H9 (cell line): Measurements from ENCODE around the gene CCDC116. TPM values are rescaled to one million over a fixed set of nuclear protein-coding genes. Genes with fewer than 3 reads are reported as not detected.
"Not testable (repeated sequence)": the region's sequence is repeated elsewhere in the genome, so short reads cannot be mapped to it uniquely, and the experiment has no call there.

Experiments
- DNase-seq: peaks from one replicate; pipeline ENCODE4 v3.0.0-alpha.2; 2017
- H2AFZ ChIP-seq: one replicate; pipeline ENCODE4 v1.6.1; 2013; ENCODE audit warnings: mild to moderate bottlenecking, low read length, control low read depth, moderate library complexity
- H2AK5ac ChIP-seq: 2 replicates; pipeline ENCODE4 v1.6.1; 2013; ENCODE audit warnings: low read length, control low read depth, mixed read lengths; ENCODE audit not compliant: insufficient read length
- H2BK120ac ChIP-seq: one replicate; pipeline ENCODE4 v1.6.1; 2013; ENCODE audit warnings: low read depth, mild to moderate bottlenecking, low read length, control low read depth, inconsistent platforms; ENCODE audit not compliant: poor library complexity, severe bottlenecking
- H2BK12ac ChIP-seq: 2 replicates; pipeline ENCODE4 v1.6.1; 2013; ENCODE audit warnings: low read length, control low read depth, mixed read lengths, low read depth; ENCODE audit not compliant: insufficient read length
- H2BK15ac ChIP-seq: 2 replicates; pipeline ENCODE4 v1.6.1; 2013; ENCODE audit warnings: low read depth, low read length, control low read depth
- H2BK20ac ChIP-seq: one replicate; pipeline ENCODE4 v1.6.1; 2013; ENCODE audit warnings: low read depth, mild to moderate bottlenecking, low read length, control low read depth, inconsistent platforms; ENCODE audit not compliant: poor library complexity, severe bottlenecking
- H2BK5ac ChIP-seq: 2 replicates; pipeline ENCODE4 v1.6.1; 2013; ENCODE audit warnings: low read length, control low read depth, mixed read lengths; ENCODE audit not compliant: insufficient read length
- H3K14ac ChIP-seq: 2 replicates; pipeline ENCODE4 v1.6.1; 2013; ENCODE audit warnings: low read length, control low read depth; ENCODE audit not compliant: insufficient read depth
- H3K18ac ChIP-seq: 2 replicates; pipeline ENCODE4 v1.6.1; 2013; ENCODE audit warnings: low read depth, mild to moderate bottlenecking, mixed read lengths, low read length, control low read depth; ENCODE audit not compliant: insufficient read length
- H3K23ac ChIP-seq: 2 replicates; pipeline ENCODE4 v1.6.1; 2013; ENCODE audit warnings: low read length, control low read depth, mixed read lengths, low read depth; ENCODE audit not compliant: insufficient read length
- H3K23me2 ChIP-seq: 2 replicates; pipeline ENCODE4 v1.6.1; 2013; ENCODE audit warnings: low read depth, mild to moderate bottlenecking, mixed read lengths, low read length, control low read depth; ENCODE audit not compliant: insufficient read length, poor library complexity, severe bottlenecking
- H3K27ac ChIP-seq: 2 replicates; pipeline ENCODE4 v1.5.1; 2013; ENCODE audit warnings: low read length, control low read depth, mixed read lengths, low read depth; ENCODE audit not compliant: insufficient read length
- H3K27me3 ChIP-seq: 2 replicates; pipeline ENCODE4 v1.6.1; 2013; ENCODE audit warnings: low read length, control low read depth, inconsistent platforms; ENCODE audit not compliant: insufficient read depth
- H3K4ac ChIP-seq: 2 replicates; pipeline ENCODE4 v1.6.1; 2013; ENCODE audit warnings: low read depth, mild to moderate bottlenecking, control low read depth, inconsistent platforms, low read length, moderate library complexity
- H3K4me1 ChIP-seq: 2 replicates; pipeline ENCODE4 v1.6.1; 2013; ENCODE audit warnings: low read length, control low read depth, inconsistent platforms; ENCODE audit not compliant: insufficient read depth
- H3K4me2 ChIP-seq: 2 replicates; pipeline ENCODE4 v1.6.1; 2013; ENCODE audit warnings: low read length, control low read depth, mixed read lengths; ENCODE audit not compliant: insufficient read length, insufficient read depth
- H3K56ac ChIP-seq: 2 replicates; pipeline ENCODE4 v1.6.1; 2013; ENCODE audit warnings: low read depth, mild to moderate bottlenecking, mixed read lengths, low read length, control low read depth; ENCODE audit not compliant: insufficient read length
- H3K79me1 ChIP-seq: 2 replicates; pipeline ENCODE4 v1.6.1; 2013; ENCODE audit warnings: low read depth, mild to moderate bottlenecking, moderate library complexity, low read length, control low read depth, inconsistent platforms; ENCODE audit not compliant: insufficient read depth, poor library complexity, severe bottlenecking
- H3K79me2 ChIP-seq: 2 replicates; pipeline ENCODE4 v1.6.1; 2013; ENCODE audit warnings: low read length, control low read depth, inconsistent platforms; ENCODE audit not compliant: insufficient read depth
- H3K9ac ChIP-seq: 2 replicates; pipeline ENCODE4 v1.6.1; 2013; ENCODE audit warnings: low read length, control low read depth, mixed read lengths; ENCODE audit not compliant: insufficient read length; ENCODE audit errors: extremely low read depth
- H3K9me3 ChIP-seq: one replicate; pipeline ENCODE4 v1.6.1; 2013; ENCODE audit warnings: low read depth, low read length, inconsistent platforms; ENCODE audit not compliant: control insufficient read depth
- H3T11ph ChIP-seq: one replicate; pipeline ENCODE4 v1.6.1; 2013; ENCODE audit warnings: mild to moderate bottlenecking, low read length, control low read depth, inconsistent platforms
- H4K20me1 ChIP-seq: one replicate; pipeline ENCODE4 v1.6.1; 2013; ENCODE audit not compliant: control insufficient read depth, insufficient read length, insufficient read depth
- H4K5ac ChIP-seq: 2 replicates; pipeline ENCODE4 v1.6.1; 2013; ENCODE audit warnings: low read depth, mild to moderate bottlenecking, mixed read lengths, low read length, control low read depth; ENCODE audit not compliant: insufficient read length
- H4K8ac ChIP-seq: replicated peaks from 2 replicates; pipeline ENCODE4 v1.6.1; 2013; ENCODE audit warnings: low read length, control low read depth, mixed read lengths, low read depth; ENCODE audit not compliant: insufficient read length
- H4K91ac ChIP-seq: 2 replicates; pipeline ENCODE4 v1.6.1; 2013; ENCODE audit warnings: low read depth, mild to moderate bottlenecking, moderate library complexity, mixed read lengths, low read length, control low read depth; ENCODE audit not compliant: insufficient read length
- H3K27ac Mint-ChIP-seq, 3 experiments: 2 replicates in 2 of 3; 3 replicates in 1 of 3; pipeline ENCODE4 v1.8.0; 2020 to 2021; ENCODE audit warnings: mixed read lengths in 3 of 3, mild to moderate bottlenecking in 1 of 3, moderate library complexity in 1 of 3
- H3K27me3 Mint-ChIP-seq: 2 replicates; pipeline ENCODE4 v1.8.0; 2021; ENCODE audit warnings: low read depth, mild to moderate bottlenecking, moderate library complexity, mixed read lengths
- H3K36me3 Mint-ChIP-seq, 3 experiments: 2 replicates in 2 of 3; 3 replicates in 1 of 3; pipeline ENCODE4 v1.8.0; 2020 to 2021; ENCODE audit warnings: low read depth in 3 of 3, mixed read lengths in 3 of 3; ENCODE audit not compliant: insufficient read depth in 1 of 3
- H3K4me1 Mint-ChIP-seq, 2 experiments: 2 replicates each; pipeline ENCODE4 v1.8.0; 2020; ENCODE audit warnings: mixed read lengths in 2 of 2
- H3K4me3 Mint-ChIP-seq, 2 experiments: 2 replicates in 1 of 2; 3 replicates in 1 of 2; pipeline ENCODE4 v1.8.0; 2020 to 2021; ENCODE audit warnings: mild to moderate bottlenecking in 2 of 2, mixed read lengths in 2 of 2, moderate library complexity in 1 of 2
- H3K9me3 Mint-ChIP-seq, 2 experiments: 2 replicates in 1 of 2; 3 replicates in 1 of 2; pipeline ENCODE4 v1.8.0; 2020; ENCODE audit warnings: mild to moderate bottlenecking in 2 of 2, mixed read lengths in 2 of 2, moderate library complexity in 1 of 2
- WGBS: extraction: QIAGEN DNeasy Blood & Tissue Kit; methylation state at CpG from one replicate; pipeline ENCODE4 v1.1.7; 2013; ENCODE audit warnings: missing lambda C conversion rate, low lambda C conversion rate, mixed read lengths; ENCODE audit not compliant: insufficient read length; ENCODE audit errors: extremely low coverage; 5-methylcytosine and 5-hydroxymethylcytosine counted together
- total RNA-seq: library from RNA; stranded (reverse); gene quantifications from 2 replicates; pipeline ENCODE4 v1.2.1, GENCODE V29; 2021
- TF ChIP-seq, protein P1 (sequence below): fragments of 200-600 bp; sonication (generic); conservative IDR thresholded peaks from 3 replicates; pipeline ENCODE4 v1.8.0; 2021; ENCODE audit warnings: antibody characterized with exemption, mild to moderate bottlenecking

Gene CCDC116
- total RNA-seq, 1 experiment from 2014 or later = 0.63 TPM

DNA sequence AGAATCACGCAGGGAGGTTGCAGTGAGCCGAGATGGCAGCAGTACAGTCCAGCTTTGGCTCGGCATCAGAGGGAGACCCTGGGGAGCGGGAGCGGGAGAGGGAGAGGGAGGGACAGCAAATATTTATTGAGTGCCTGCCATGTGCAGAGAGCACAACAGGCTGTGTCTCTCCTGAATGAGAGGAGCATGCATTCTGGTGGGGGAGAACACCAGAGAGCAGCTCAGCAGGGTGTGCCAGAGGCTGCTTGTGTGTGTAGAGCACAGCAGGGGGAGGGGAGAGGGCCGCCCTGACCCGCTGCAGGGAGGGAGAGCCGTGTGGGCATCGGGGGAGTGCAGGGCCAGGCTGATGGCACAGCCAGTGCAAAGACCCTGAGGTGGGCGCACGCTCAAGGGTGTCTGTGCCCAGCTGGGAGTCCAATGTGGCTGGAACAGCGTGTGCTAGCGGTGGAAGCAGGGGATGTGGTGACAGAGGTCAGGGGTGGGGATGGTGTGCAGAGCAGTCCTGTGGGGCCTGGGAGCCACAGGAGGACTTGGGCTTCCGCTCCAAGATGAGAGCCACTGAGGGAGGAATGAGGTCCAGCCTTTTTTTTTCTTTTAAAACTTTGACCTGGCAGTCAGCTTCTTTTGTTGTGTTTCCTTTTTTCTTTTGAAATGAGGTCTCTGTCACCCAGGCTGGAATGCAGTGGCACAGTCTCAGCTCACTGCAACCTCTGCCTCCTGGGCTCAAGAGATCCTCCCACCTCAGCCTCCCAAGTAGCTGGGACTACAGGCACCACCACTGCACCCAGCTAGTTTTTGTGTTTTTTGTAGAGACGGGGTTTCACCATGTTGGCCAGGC, 45.3 kb downstream of the CCDC116 start:
- Histone ChIP-seq H3K9ac (no peak overlapping the region), H3K79me1 (no peaks in the 10 kb centered on the region), H2AK5ac (no peak overlapping the region), H3K18ac (no peak overlapping the region), H3K14ac (no peak overlapping the region; the same call in 1 of the 2 replicates), H4K8ac (no peak overlapping the region), H2BK20ac (no peak overlapping the region), H3K56ac (no peak overlapping the region), H2BK15ac (no peak overlapping the region), H3K4ac (no peak overlapping the region), H2BK120ac (no peak overlapping the region), H3K23ac (no peak overlapping the region), H3K4me2 (no peak overlapping the region), H3K9me3 (no peaks in the 10 kb centered on the region), H3K27me3 (no peaks in the 10 kb centered on the region), H2BK12ac (no peak overlapping the region), H3K23me2 (no peaks in the 10 kb centered on the region), H2BK5ac (no peak overlapping the region), H4K20me1 (no peaks in the 10 kb centered on the region), H3K4me1 (no peaks in the 10 kb centered on the region), H3K27ac (no peak overlapping the region), H3T11ph (no peak overlapping the region), H4K5ac (no peak overlapping the region), H2AFZ (no peak overlapping the region), H4K91ac (no peak overlapping the region), H3K79me2 (no peaks in the 10 kb centered on the region)
- WGBS = no CpG with 5 or more reads among the region's 15 CpGs
- no peak overlapping the region for H3K4me3 Mint-ChIP-seq
- no peak for DNase-seq
- H3K27me3 Mint-ChIP-seq = no peaks in the 10 kb centered on the region; the same call in 1 of the 2 replicates
- no peak overlapping the region for H3K27ac Mint-ChIP-seq
- H3K9me3 Mint-ChIP-seq = peaks cover 10 to 13% of the 10 kb centered on the region in 2 experiments; a peak in 4 of 5 replicates
- H3K36me3 Mint-ChIP-seq = peaks cover 42 to 62% (median 59%) of the 10 kb centered on the region in 3 experiments
- H3K4me1 Mint-ChIP-seq = peaks cover 0 to 7% of the 10 kb centered on the region in 2 experiments; a peak in 2 of 4 replicates
- TF ChIP-seq, protein P1, sequence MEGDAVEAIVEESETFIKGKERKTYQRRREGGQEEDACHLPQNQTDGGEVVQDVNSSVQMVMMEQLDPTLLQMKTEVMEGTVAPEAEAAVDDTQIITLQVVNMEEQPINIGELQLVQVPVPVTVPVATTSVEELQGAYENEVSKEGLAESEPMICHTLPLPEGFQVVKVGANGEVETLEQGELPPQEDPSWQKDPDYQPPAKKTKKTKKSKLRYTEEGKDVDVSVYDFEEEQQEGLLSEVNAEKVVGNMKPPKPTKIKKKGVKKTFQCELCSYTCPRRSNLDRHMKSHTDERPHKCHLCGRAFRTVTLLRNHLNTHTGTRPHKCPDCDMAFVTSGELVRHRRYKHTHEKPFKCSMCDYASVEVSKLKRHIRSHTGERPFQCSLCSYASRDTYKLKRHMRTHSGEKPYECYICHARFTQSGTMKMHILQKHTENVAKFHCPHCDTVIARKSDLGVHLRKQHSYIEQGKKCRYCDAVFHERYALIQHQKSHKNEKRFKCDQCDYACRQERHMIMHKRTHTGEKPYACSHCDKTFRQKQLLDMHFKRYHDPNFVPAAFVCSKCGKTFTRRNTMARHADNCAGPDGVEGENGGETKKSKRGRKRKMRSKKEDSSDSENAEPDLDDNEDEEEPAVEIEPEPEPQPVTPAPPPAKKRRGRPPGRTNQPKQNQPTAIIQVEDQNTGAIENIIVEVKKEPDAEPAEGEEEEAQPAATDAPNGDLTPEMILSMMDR = no peak

DNA sequence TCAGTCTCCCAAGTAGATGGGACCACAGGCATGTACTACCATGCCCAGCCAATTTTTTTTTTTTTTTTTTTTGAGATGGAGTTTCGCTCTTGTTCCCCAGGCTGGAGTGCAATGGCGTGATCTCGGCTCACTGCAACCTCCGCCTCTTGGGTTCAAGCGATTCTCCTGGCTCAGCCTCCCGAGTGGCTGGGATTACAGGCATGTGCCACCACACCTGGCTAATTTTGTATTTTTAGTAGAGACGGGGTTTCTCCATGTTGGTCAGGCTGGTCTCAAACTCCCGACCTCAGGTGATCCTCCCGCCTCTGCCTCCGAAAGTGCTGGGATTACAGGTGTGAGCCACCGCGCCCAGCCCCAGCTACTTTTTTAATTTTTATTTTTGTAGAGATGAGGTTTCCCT, 46.3 kb downstream of the CCDC116 start:
- H3K27me3 ChIP-seq, H2BK120ac ChIP-seq, H2AFZ ChIP-seq, H3K23ac ChIP-seq, H3K14ac ChIP-seq, H3K56ac ChIP-seq, H3K18ac ChIP-seq, H3K27ac ChIP-seq, H3K9me3 ChIP-seq, H3K4me2 ChIP-seq, H4K20me1 ChIP-seq, H3K4me3 Mint-ChIP-seq, H3K4me1 ChIP-seq, H2BK15ac ChIP-seq, H4K8ac ChIP-seq, H2BK20ac ChIP-seq, H3K27me3 Mint-ChIP-seq, H3K79me1 ChIP-seq, H2AK5ac ChIP-seq, H2BK12ac ChIP-seq, H3K23me2 ChIP-seq, H4K91ac ChIP-seq, H3T11ph ChIP-seq, H3K4ac ChIP-seq, H3K27ac Mint-ChIP-seq, H4K5ac ChIP-seq, H3K79me2 ChIP-seq, H3K9ac ChIP-seq, H2BK5ac ChIP-seq, H3K4me1 Mint-ChIP-seq, DNase-seq: not testable (repeated sequence)
- no CpG with 5 or more reads among the region's 12 CpGs for WGBS
- Mint-ChIP-seq H3K9me3 (peaks cover 10 to 13% of the 10 kb centered on the region in 2 experiments; a peak in 4 of 5 replicates), H3K36me3 (peaks cover 37 to 60% (median 50%) of the 10 kb centered on the region in 3 experiments)
